H1 (cell line): Measurements from ENCODE around the gene GMIP. TPM values are rescaled to one million over a fixed set of nuclear protein-coding genes. Genes with fewer than 3 reads are reported as not detected.

Experiments used
- CTCF ChIA-PET: fragments of 300-600 bp; sonication (Branson Sonifier 250); formaldehyde crosslinking; loops from one replicate; lab custom pipeline; 2021; ENCODE audit not compliant: partially characterized antibody; lab: Charles Lee
- POLR2A ChIA-PET: fragments of 300-600 bp; sonication (Branson Sonifier 250); formaldehyde crosslinking; loops from one replicate; lab custom pipeline; 2021; ENCODE audit warnings: inconsistent platforms; ENCODE audit not compliant: partially characterized antibody; lab: Charles Lee
- DNase-seq, 2 experiments: peaks; one replicate each; pipeline versions ENCODE4 v3.0.0 to v3.0.0-alpha.2; 2010 to 2022; ENCODE audit warnings: low spot score in 2 of 2, low read depth in 1 of 2, mixed read lengths in 1 of 2
- FAIRE-seq: peaks from 2 replicates; lab custom pipeline; 2011; peaks lifted over from hg19 to GRCh38; lab: Jason Lieb, UNC
- H2AFZ ChIP-seq: 2 replicates; pipeline ENCODE4 v1.8.1; 2012; ENCODE audit warnings: low read length, inconsistent platforms
- H2AK5ac ChIP-seq: 2 replicates; pipeline ENCODE4 v1.6.1; 2013; ENCODE audit warnings: low read depth, low read length
- H2BK120ac ChIP-seq: replicated peaks from 2 replicates; pipeline ENCODE3; 2013; ENCODE audit warnings: low read depth, low read length, inconsistent platforms
- H2BK12ac ChIP-seq: 2 replicates; pipeline ENCODE4 v1.6.1; 2013; ENCODE audit warnings: low read depth, low read length
- H2BK15ac ChIP-seq: 2 replicates; pipeline ENCODE4 v1.6.1; 2013; ENCODE audit warnings: low read length
- H2BK20ac ChIP-seq: 2 replicates; pipeline ENCODE4 v1.6.1; 2013; ENCODE audit warnings: low read length
- H2BK5ac ChIP-seq: 2 replicates; pipeline ENCODE4 v1.6.1; 2013; ENCODE audit warnings: low read depth, low read length
- H3K14ac ChIP-seq: 2 replicates; pipeline ENCODE4 v1.6.1; 2013; ENCODE audit warnings: inconsistent platforms; ENCODE audit not compliant: insufficient read length
- H3K18ac ChIP-seq: 2 replicates; pipeline ENCODE4 v1.6.1; 2013; ENCODE audit warnings: low read length; ENCODE audit errors: extremely low read depth
- H3K23ac ChIP-seq: 2 replicates; pipeline ENCODE4 v1.6.1; 2013; ENCODE audit warnings: inconsistent platforms; ENCODE audit not compliant: insufficient read length
- H3K23me2 ChIP-seq: 2 replicates; pipeline ENCODE4 v1.6.1; 2013; ENCODE audit warnings: low read depth, low read length
- H3K27ac ChIP-seq: 2 replicates; pipeline ENCODE4 v1.6.1; 2011; ENCODE audit warnings: low read depth, low read length, inconsistent platforms
- H3K27me3 ChIP-seq, 4 experiments: replicated peaks in 1 of 4; 1 replicate in 1 of 4; 2 replicates in 3 of 4; pipeline versions ENCODE4 v1.6.1 to v1.8.1; 2011 to 2013; ENCODE audit warnings: low read length in 3 of 4, mild to moderate bottlenecking in 3 of 4, inconsistent platforms in 2 of 4, mixed read lengths in 2 of 4, moderate library complexity in 1 of 4; ENCODE audit not compliant: control insufficient read depth in 3 of 4, insufficient read depth in 3 of 4; ENCODE audit errors: extremely low read depth in 1 of 4
- H3K36me3 ChIP-seq, 4 experiments: 2 replicates each; pipeline versions ENCODE4 v1.6.1 to v1.8.1; 2011 to 2013; ENCODE audit warnings: mild to moderate bottlenecking in 4 of 4, low read length in 3 of 4, moderate library complexity in 2 of 4, control low read depth in 1 of 4, inconsistent platforms in 1 of 4; ENCODE audit not compliant: insufficient read depth in 4 of 4, control insufficient read depth in 2 of 4
- H3K4ac ChIP-seq: replicated peaks from 2 replicates; pipeline ENCODE3; 2013; ENCODE audit warnings: low read length, low read depth, mixed read lengths, inconsistent platforms; ENCODE audit not compliant: insufficient read length
- H3K4me1 ChIP-seq, 4 experiments: replicated peaks in 1 of 4; 1 replicate in 1 of 4; 2 replicates in 3 of 4; pipeline versions ENCODE4 v1.6.1 to v1.8.1; 2011 to 2013; ENCODE audit warnings: low read length in 3 of 4, inconsistent platforms in 2 of 4, mixed read lengths in 1 of 4; ENCODE audit not compliant: insufficient read depth in 4 of 4, control insufficient read depth in 3 of 4
- H3K4me2 ChIP-seq, 2 experiments: 2 replicates each; pipeline versions ENCODE4 v1.6.1 to v1.8.1; 2011 to 2013; ENCODE audit warnings: low read depth in 2 of 2, low read length in 2 of 2, control low read depth in 1 of 2, inconsistent platforms in 1 of 2, mild to moderate bottlenecking in 1 of 2; ENCODE audit not compliant: insufficient read depth in 1 of 2
- H3K4me3 ChIP-seq, 4 experiments: fragments of 200-600, 300-600 bp in 1 of 4; sonication (generic), shearing (Covaris generic), sonication (Bioruptor Twin) in 1 of 4; 2 replicates each; pipeline versions ENCODE4 v1.5.1 to v1.8.1; 2011 to 2016; ENCODE audit warnings: low read length in 4 of 4, low read depth in 3 of 4, control low read depth in 2 of 4, inconsistent platforms in 2 of 4, mild to moderate bottlenecking in 2 of 4, mixed read lengths in 1 of 4, moderate library complexity in 1 of 4; ENCODE audit not compliant: insufficient read depth in 2 of 4; ENCODE audit errors: extremely low read depth in 1 of 4
- H3K56ac ChIP-seq: replicated peaks from 2 replicates; pipeline ENCODE3; 2013; ENCODE audit warnings: low read depth, mild to moderate bottlenecking, mixed read lengths, low read length, inconsistent platforms; ENCODE audit not compliant: insufficient read length
- H3K79me1 ChIP-seq: 2 replicates; pipeline ENCODE4 v1.6.1; 2013; ENCODE audit warnings: low read depth, low read length, control low read depth
- H3K79me2 ChIP-seq, 2 experiments: 2 replicates each; pipeline versions ENCODE4 v1.6.1 to v1.8.1; 2012 to 2013; ENCODE audit warnings: low read length in 2 of 2, mild to moderate bottlenecking in 2 of 2, inconsistent platforms in 1 of 2; ENCODE audit not compliant: insufficient read depth in 2 of 2, control insufficient read depth in 1 of 2
- H3K9ac ChIP-seq, 4 experiments: replicated peaks in 1 of 4; 1 replicate in 1 of 4; 2 replicates in 3 of 4; pipeline versions ENCODE4 v1.6.1 to v1.8.1; 2011 to 2013; ENCODE audit warnings: low read depth in 3 of 4, low read length in 3 of 4, control low read depth in 2 of 4, mild to moderate bottlenecking in 2 of 4, moderate library complexity in 2 of 4, inconsistent platforms in 1 of 4; ENCODE audit errors: extremely low read depth in 1 of 4
- H3K9me3 ChIP-seq, 2 experiments: 2 replicates each; pipeline versions ENCODE4 v1.6.1 to v1.8.1; 2012 to 2013; ENCODE audit warnings: mild to moderate bottlenecking in 2 of 2, moderate library complexity in 2 of 2, control low read depth in 1 of 2, inconsistent platforms in 1 of 2, low read depth in 1 of 2, low read length in 1 of 2, mixed read lengths in 1 of 2; ENCODE audit not compliant: insufficient read depth in 2 of 2
- H4K20me1 ChIP-seq, 2 experiments: replicated peaks in 1 of 2; 2 replicates each; pipeline versions ENCODE3 to v1.8.1; 2011 to 2013; ENCODE audit warnings: inconsistent platforms in 2 of 2, low read length in 2 of 2, mild to moderate bottlenecking in 1 of 2; ENCODE audit not compliant: insufficient read depth in 2 of 2, control insufficient read depth in 1 of 2
- H4K5ac ChIP-seq: 2 replicates; pipeline ENCODE4 v1.6.1; 2013; ENCODE audit warnings: low read length, low read depth, mixed read lengths, inconsistent platforms; ENCODE audit not compliant: insufficient read length
- H4K8ac ChIP-seq: 2 replicates; pipeline ENCODE4 v1.8.0; 2013; ENCODE audit warnings: mild to moderate bottlenecking, moderate library complexity, low read length, inconsistent platforms; ENCODE audit not compliant: insufficient read depth; ENCODE audit errors: extremely low read depth
- H4K91ac ChIP-seq: replicated peaks from 2 replicates; pipeline ENCODE3; 2013; ENCODE audit warnings: low read length, mixed read lengths, inconsistent platforms; ENCODE audit not compliant: insufficient read length
- ASH2L ChIP-seq: fragments of 200-600, 300-600 bp; sonication (generic); IDR thresholded peaks from one replicate; pipeline ENCODE4 v1.7.1; 2017; ENCODE audit warnings: low read length
- CEBPB ChIP-seq: IDR thresholded peaks from 2 replicates; pipeline ENCODE4 v1.6.1; 2012; ENCODE audit warnings: low read depth, low read length
- E2F6 ChIP-seq: IDR thresholded peaks from 2 replicates; pipeline ENCODE4 v1.6.1; 2012; ENCODE audit warnings: inconsistent platforms
- EGR1 ChIP-seq: IDR thresholded peaks from 2 replicates; pipeline ENCODE4 v1.6.1; 2011; ENCODE audit warnings: low read depth, low read length, borderline replicate concordance
- MAFK ChIP-seq: IDR thresholded peaks from 2 replicates; pipeline ENCODE4 v1.6.1; 2012; ENCODE audit warnings: low read depth, mild to moderate bottlenecking, improper control_type of control experiment, low read length
- PHF8 ChIP-seq: fragments of 200-600 bp; sonication (generic); conservative IDR thresholded peaks from 2 replicates; pipeline ENCODE4 v1.7.1; 2012; ENCODE audit warnings: low read depth, mild to moderate bottlenecking, inconsistent platforms, low read length, moderate library complexity
- POLR2A ChIP-seq, 2 experiments: IDR thresholded peaks; 1 replicate in 1 of 2; 2 replicates in 1 of 2; pipeline ENCODE4 v1.6.1; 2011; ENCODE audit warnings: low read depth in 2 of 2, low read length in 2 of 2, mild to moderate bottlenecking in 2 of 2; ENCODE audit errors: control extremely low read depth in 1 of 2
- TAF1 ChIP-seq: IDR thresholded peaks from 2 replicates; pipeline ENCODE4 v1.6.1; 2011; ENCODE audit warnings: mild to moderate bottlenecking, low read depth, low read length
- TBP ChIP-seq: IDR thresholded peaks from 2 replicates; pipeline ENCODE4 v1.6.1; 2011; ENCODE audit warnings: low read depth, low read length, improper control_type of control experiment
- TEAD4 ChIP-seq: IDR thresholded peaks from 2 replicates; pipeline ENCODE4 v1.6.1; 2012; ENCODE audit warnings: low read depth, low read length, inconsistent platforms, mixed read lengths
- USF2 ChIP-seq: IDR thresholded peaks from 2 replicates; pipeline ENCODE4 v1.6.1; 2011; ENCODE audit warnings: low read length, improper control_type of control experiment
- ZNF274 ChIP-seq: IDR thresholded peaks from 2 replicates; pipeline ENCODE4 v1.7.0; 2012; ENCODE audit warnings: low read length, borderline replicate concordance; ENCODE audit errors: extremely low read depth
- WGBS, 2 experiments: shearing (Covaris generic) in 1 of 2; methylation state at CpG; one replicate each; pipeline versions ENCODE4 v1.1.6 to v1.1.7; 2013 to 2015; ENCODE audit warnings: low lambda C conversion rate in 2 of 2, mixed read lengths in 2 of 2, inconsistent platforms in 1 of 2, low coverage in 1 of 2, missing lambda C conversion rate in 1 of 2; ENCODE audit not compliant: insufficient replicate concordance in 2 of 2, insufficient coverage in 1 of 2, insufficient read length in 1 of 2; ENCODE audit errors: extremely low coverage in 1 of 2, missing lambda C conversion rate in 1 of 2; 5-methylcytosine and 5-hydroxymethylcytosine counted together
- polyA plus RNA-seq, 7 experiments: library from polyadenylated mRNA; depleted of rRNA in 3 of 7; stranded (reverse) in 5 of 7; unstranded in 2 of 7; fragments of >200 nt in 5 of 7; fragments of 200-250 nt in 2 of 7; gene quantifications; 1 replicate in 5 of 7; 2 replicates in 1 of 7; 4 replicates in 1 of 7; pipeline versions ENCODE4 v1.2.1 to v1.2.3, GENCODE V29; 2011 to 2013; ENCODE audit warnings: missing spikeins in 2 of 7, mixed read lengths in 2 of 7
- total RNA-seq: library from RNA; stranded (reverse); fragmentation: NEBNext Ultra II Directional; extraction: Animal tissue kit (Norgen Biotek cat#: 25700); gene quantifications from 2 replicates; pipeline ENCODE4 v1.2.1, GENCODE V29; 2021

GMIP gene
- total and polyA plus RNA-seq, 2 of the 8 experiments (the other 6 are each of a cell fraction or from before 2014, with no cell fraction given), result 5.7 to 18.1 TPM

GRCh38 chr19:19636573-19637185, 6.8 kb downstream of the GMIP start:
- Histone ChIP-seq H3K9me3 (no peaks in the 10 kb centered on the region), H3K18ac (no peak overlapping the region), H2BK15ac (no peak overlapping the region), H3K4ac (no peak overlapping the region), H4K8ac (no peak overlapping the region), H2BK20ac (no peak overlapping the region), H2AFZ (no peak overlapping the region), H3K56ac (no peak overlapping the region), H3K27ac (no peak overlapping the region), H2BK5ac (no peak overlapping the region), H3K27me3 (no peaks in the 10 kb centered on the region), H3K14ac (no peak overlapping the region), H2BK12ac (no peak overlapping the region), H3K23me2 (no peaks in the 10 kb centered on the region; the same call in 1 of the 2 replicates), H4K20me1 (peaks cover 0 to 9% of the 10 kb centered on the region in 2 experiments), H3K4me1 (peaks cover 0 to 8% (median 6%) of the 10 kb centered on the region in 4 experiments; a peak in 5 of 7 replicates), H3K23ac (no peak overlapping the region), H3K79me1 (no peaks in the 10 kb centered on the region), H2AK5ac (no peak overlapping the region), H3K4me3 (peak overlapping the region in 1 of 4 experiments; percentile 45; a peak in 2 of 8 replicates), H3K36me3 (peaks cover 4 to 12% (median 11%) of the 10 kb centered on the region in 4 experiments; a peak in 7 of 8 replicates), H3K9ac (no peak overlapping the region), H3K4me2 (peak overlapping the region; percentile 50 to 54; a peak in 2 of 4 replicates), H4K91ac (no peak overlapping the region), H4K5ac (no peak overlapping the region), H2BK120ac (no peak overlapping the region), H3K79me2 (no peaks in the 10 kb centered on the region)
- no peak for FAIRE-seq
- no peak for DNase-seq
- CTCF ChIA-PET, result interaction anchor here (1.1 to 2.1 kb wide), 4 partner anchors 16 to 104 kb away, joined by 3 to 7 read pairs (median 4); no protein-coding TSS in a partner anchor
- WGBS, 2 experiments, result 96% methylated on average over 9 of the region's 9 CpGs; no CpG with 5 or more reads in 1 of the 2 experiments
- POLR2A ChIA-PET, result interaction anchor here (1.0 to 2.8 kb wide), 4 partner anchors 8 to 104 kb away, joined by 3 to 11 read pairs (median 7); partner anchors contain the start of gene LPAR2
- TF ChIP-seq ASH2L (no peak), TAF1 (no peak), USF2 (no peak), TBP (no peak), ZNF274 (no peak), PHF8 (no peak), POLR2A (IDR thresholded peaks at IDR 0.05; ENCODE audit: control extremely low read depth in 1 of 2, low read depth in 2 of 2, low read length in 2 of 2) (no peak), CEBPB (no peak), TEAD4 (no peak), EGR1 (no peak), E2F6 (no peak), MAFK (no peak)
